Measurements from ENCODE around the gene MYCBP2. TPM values are rescaled to one million over a fixed set of nuclear protein-coding genes. Genes with fewer than 3 reads are reported as not detected.

The MYCBP2 gene
- total RNA-seq, 6 experiments from 2014 or later: 52.7 to 66.3 (median 54.9) TPM

GRCh38 chr13:77033717-77034302 is 293.1 kb downstream of the MYCBP2 start:
- H3K27ac Mint-ChIP-seq: no peak overlapping the region; the same call in 1 of the 2 replicates
- no peaks in the 10 kb centered on the region for H3K36me3 Mint-ChIP-seq (ENCODE audit: low read depth)
- H3K4me1 Mint-ChIP-seq (ENCODE audit: low read depth): peaks cover 20% of the 10 kb centered on the region
- no peak overlapping the region for H3K4me3 Mint-ChIP-seq
- no peaks in the 10 kb centered on the region for H3K9me3 Mint-ChIP-seq
- TF ChIP-seq, protein P1, sequence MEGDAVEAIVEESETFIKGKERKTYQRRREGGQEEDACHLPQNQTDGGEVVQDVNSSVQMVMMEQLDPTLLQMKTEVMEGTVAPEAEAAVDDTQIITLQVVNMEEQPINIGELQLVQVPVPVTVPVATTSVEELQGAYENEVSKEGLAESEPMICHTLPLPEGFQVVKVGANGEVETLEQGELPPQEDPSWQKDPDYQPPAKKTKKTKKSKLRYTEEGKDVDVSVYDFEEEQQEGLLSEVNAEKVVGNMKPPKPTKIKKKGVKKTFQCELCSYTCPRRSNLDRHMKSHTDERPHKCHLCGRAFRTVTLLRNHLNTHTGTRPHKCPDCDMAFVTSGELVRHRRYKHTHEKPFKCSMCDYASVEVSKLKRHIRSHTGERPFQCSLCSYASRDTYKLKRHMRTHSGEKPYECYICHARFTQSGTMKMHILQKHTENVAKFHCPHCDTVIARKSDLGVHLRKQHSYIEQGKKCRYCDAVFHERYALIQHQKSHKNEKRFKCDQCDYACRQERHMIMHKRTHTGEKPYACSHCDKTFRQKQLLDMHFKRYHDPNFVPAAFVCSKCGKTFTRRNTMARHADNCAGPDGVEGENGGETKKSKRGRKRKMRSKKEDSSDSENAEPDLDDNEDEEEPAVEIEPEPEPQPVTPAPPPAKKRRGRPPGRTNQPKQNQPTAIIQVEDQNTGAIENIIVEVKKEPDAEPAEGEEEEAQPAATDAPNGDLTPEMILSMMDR (IDR thresholded peaks at IDR 0.05): no peak
- no peak for DNase-seq
- no peaks in the 10 kb centered on the region for H3K27me3 Mint-ChIP-seq (ENCODE audit: insufficient read depth)

DNA sequence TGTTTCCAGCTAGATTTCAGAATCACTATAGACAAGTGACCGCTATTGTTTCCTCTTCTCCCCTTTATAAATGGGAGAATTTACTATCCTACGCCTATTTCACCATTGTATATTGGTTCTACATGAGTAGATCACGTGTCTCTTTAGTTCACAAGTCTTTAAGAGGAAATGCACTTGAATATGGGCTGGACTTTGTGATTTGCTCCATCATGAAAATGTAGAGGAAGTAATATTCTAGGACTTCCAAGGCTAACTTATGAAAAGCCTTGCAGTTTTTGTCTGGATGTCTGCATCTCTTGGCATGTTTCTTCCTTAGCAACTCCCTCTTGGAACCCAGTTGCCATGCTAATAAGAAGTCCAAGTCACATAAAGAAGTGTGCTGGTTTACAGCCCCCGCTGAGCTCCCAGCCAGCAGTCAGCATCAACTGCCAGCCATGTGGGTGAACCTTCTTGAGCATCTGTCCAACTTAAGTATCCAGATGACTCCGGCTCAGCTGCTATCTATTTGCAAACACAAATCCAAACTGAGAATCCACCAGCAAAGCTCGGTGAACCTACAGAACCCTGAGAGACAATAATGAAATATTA is 295.1 kb downstream of the MYCBP2 start:
- H3K36me3 Mint-ChIP-seq (ENCODE audit: low read depth): no peaks in the 10 kb centered on the region
- no peak overlapping the region for H3K4me3 Mint-ChIP-seq
- H3K9me3 Mint-ChIP-seq: no peaks in the 10 kb centered on the region
- 0 out of 2 replicates have a peak, but pooled peaks cover 1% of the 10 kb centered on the region for H3K27me3 Mint-ChIP-seq (ENCODE audit: insufficient read depth)
- no peak for DNase-seq
- peaks cover 39% of the 10 kb centered on the region for H3K4me1 Mint-ChIP-seq (ENCODE audit: low read depth)
- H3K27ac Mint-ChIP-seq: no peak overlapping the region
- TF ChIP-seq, protein P1 (IDR thresholded peaks at IDR 0.05): no peak

DNA sequence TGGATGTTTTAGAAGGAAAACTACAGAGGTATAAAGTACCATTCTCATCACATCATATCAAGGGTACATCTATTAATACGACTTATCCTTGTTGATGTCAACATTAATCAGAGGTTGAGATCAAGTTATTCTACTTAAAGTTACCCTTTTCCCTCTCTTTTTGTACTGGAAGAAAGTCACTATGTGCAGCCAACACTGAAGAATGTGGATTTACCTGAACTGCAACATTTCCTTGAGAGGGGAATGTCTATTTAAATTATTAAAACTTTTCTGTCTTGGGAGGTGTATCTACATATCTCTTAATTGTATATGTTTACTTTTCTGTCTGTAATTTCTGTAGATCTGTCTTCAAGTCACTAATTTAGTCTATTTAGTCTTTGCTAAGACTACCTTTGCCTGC is 297.5 kb downstream of the MYCBP2 start:
- 0 out of 2 replicates have a peak, but pooled peaks cover 1% of the 10 kb centered on the region for H3K27me3 Mint-ChIP-seq (ENCODE audit: insufficient read depth)

DNA sequence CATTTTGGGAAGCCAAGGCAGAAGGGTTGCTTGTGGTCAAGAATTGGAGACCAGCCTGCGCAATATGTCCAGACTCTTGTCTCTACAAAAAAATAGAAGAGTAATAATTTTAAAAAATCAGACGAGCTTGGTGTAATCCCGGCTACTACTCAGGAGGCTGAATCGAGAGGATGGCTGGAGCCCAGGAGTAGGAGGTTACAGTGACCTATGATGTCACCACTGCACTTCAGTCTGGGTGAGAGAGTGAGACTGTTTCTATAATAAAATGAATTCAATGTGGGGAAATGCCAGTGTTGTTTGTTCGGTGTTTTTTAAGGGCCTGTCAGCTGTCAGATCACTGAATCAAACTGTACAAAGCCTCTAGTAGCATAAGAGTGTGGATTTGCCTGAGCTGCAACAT is 298.7 kb downstream of the MYCBP2 start:
- DNase-seq: peak; percentile 6

More for the DNA sequence above, 297.5 kb downstream of the MYCBP2 start:
- H3K9me3 Mint-ChIP-seq: no peaks in the 10 kb centered on the region
- no peak for DNase-seq
- TF ChIP-seq, protein P1 (IDR thresholded peaks at IDR 0.05): no peak
- no peak overlapping the region for H3K27ac Mint-ChIP-seq
- H3K36me3 Mint-ChIP-seq (ENCODE audit: low read depth): peaks cover 7% of the 10 kb centered on the region; the same call in 1 of the 2 replicates
- peaks cover 46% of the 10 kb centered on the region for H3K4me1 Mint-ChIP-seq (ENCODE audit: low read depth)
- no peak overlapping the region for H3K4me3 Mint-ChIP-seq

DNA sequence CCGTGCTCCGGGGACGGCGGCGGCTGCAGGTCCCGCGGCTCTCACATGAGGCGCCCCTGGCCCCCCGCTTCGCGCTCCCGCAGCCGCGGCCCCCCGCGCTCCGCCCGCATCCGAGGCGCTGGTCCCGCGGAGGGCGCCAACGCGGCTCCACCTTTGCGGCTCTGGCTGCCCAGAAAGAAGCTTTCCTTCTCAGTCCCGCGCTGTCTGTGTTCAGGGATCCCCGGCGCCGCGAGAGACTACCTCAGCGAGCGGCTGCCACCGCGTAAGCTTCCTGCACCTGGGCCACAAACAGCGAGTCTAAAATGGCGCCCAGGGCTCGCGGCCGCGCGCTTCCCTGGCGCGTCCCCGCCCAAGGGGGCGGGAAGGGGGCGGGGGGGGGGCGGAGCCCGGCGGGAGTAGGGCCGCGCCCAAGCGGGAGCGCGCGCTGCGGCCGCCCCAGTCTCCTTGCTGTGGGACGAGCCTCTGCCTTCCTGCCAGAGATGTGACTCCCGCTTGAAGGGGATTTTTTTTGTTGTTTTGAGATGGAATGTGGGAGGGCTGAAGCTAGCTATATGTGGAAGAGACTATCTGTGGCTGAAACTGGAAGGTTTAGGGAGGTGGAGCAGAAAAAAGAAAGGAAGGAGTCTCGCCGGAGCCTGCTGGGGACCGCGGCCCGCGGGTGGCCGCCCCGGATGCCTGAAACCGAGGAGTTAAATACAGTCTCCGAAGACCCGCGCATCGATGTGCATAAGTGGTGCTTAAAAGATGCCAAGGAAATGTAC is 299.9 kb downstream of the MYCBP2 start, which contains the start of gene FBXL3:
TSS of gene FBXL3 (minus strand) at position 299 of the 761 bp plus-strand sequence. CDS start 5,299 bp downstream, outside the sequence.
- Mint-ChIP-seq H3K36me3 (ENCODE audit: low read depth) (peaks cover 14% of the 10 kb centered on the region), H3K4me1 (ENCODE audit: low read depth) (peaks cover 61% of the 10 kb centered on the region), H3K9me3 (no peaks in the 10 kb centered on the region), H3K27ac (peak within 1 kb of the TSS; percentile 95), H3K27me3 (ENCODE audit: insufficient read depth) (0 out of 2 replicates have a peak, but pooled peaks cover 1% of the 10 kb centered on the region), H3K4me3 (peak within 1 kb of the TSS; percentile 98)
- TF ChIP-seq, protein P1 (IDR thresholded peaks at IDR 0.05): no peak
- DNase-seq: peak; percentile 94

More for the DNA sequence above, 298.7 kb downstream of the MYCBP2 start:
- Mint-ChIP-seq H3K36me3 (ENCODE audit: low read depth) (peaks cover 11% of the 10 kb centered on the region), H3K27ac (peak overlapping the region; percentile 95), H3K4me3 (peak overlapping the region; percentile 97), H3K9me3 (no peaks in the 10 kb centered on the region), H3K4me1 (ENCODE audit: low read depth) (peaks cover 49% of the 10 kb centered on the region), H3K27me3 (ENCODE audit: insufficient read depth) (0 out of 2 replicates have a peak, but pooled peaks cover 1% of the 10 kb centered on the region)
- TF ChIP-seq, protein P1 (IDR thresholded peaks at IDR 0.05): no peak
